GM19397 (cell line): ENCODE results near the gene MTX1.
"Not testable (repeated sequence)": the region's sequence is repeated elsewhere in the genome, so short reads cannot be mapped to it uniquely, and the experiment has no call there.

Experiments
- ATAC-seq: cut with Tn5 transposase; IDR thresholded peaks from one replicate; pipeline ENCODE4 v1.9.1; 2021; ENCODE audit warnings: mild to moderate bottlenecking, moderate library complexity; ENCODE audit not compliant: unreplicated experiment

Gene MTX1

GRCh38 chr1:155232001-155232978 is 23.8 kb downstream of the MTX1 start:
- not testable (repeated sequence) for ATAC-seq

- not testable (repeated sequence) for ATAC-seq
These were observed 25.0 kb downstream of the MTX1 start for GRCh38 chr1:155233502-155233901.

- not testable (repeated sequence) for ATAC-seq
These were observed 26.9 kb downstream of the MTX1 start for GRCh38 chr1:155235375-155235774.

- ATAC-seq, result no peak
These were observed 28.0 kb downstream of the MTX1 start for GRCh38 chr1:155236451-155236850.

- ATAC-seq, result no peak
These were observed 32.7 kb downstream of the MTX1 start for GRCh38 chr1:155241069-155241679.

GRCh38 chr1:155241841-155242264 is 33.4 kb downstream of the MTX1 start:
- no peak for ATAC-seq

- ATAC-seq, result no peak
These were observed 34.4 kb downstream of the MTX1 start for GRCh38 chr1:155242805-155243358.

- ATAC-seq, result peak; percentile 80
These were observed 36.1 kb downstream of the MTX1 start for GRCh38 chr1:155244368-155245162.

- no peak for ATAC-seq
These were observed 36.6 kb downstream of the MTX1 start for GRCh38 chr1:155245163-155245524.

- ATAC-seq, result not testable (repeated sequence)
These were observed 38.3 kb downstream of the MTX1 start for GRCh38 chr1:155246796-155247195.

- ATAC-seq, result no peak
These were observed 39.4 kb downstream of the MTX1 start for GRCh38 chr1:155247667-155248553.

- ATAC-seq, result peak; percentile 20
These were observed 41.7 kb downstream of the MTX1 start for GRCh38 chr1:155250246-155250632.

GRCh38 chr1:155250633-155251449 is 42.3 kb downstream of the MTX1 start:
- peak; percentile 73 for ATAC-seq

- ATAC-seq, result no peak
These were observed 43.1 kb downstream of the MTX1 start for GRCh38 chr1:155251566-155251965.

GRCh38 chr1:155253208-155253607 is 44.7 kb downstream of the MTX1 start:
- no peak for ATAC-seq

GRCh38 chr1:155253797-155254196 is 45.3 kb downstream of the MTX1 start:
- ATAC-seq, result no peak

- ATAC-seq, result no peak
These were observed 45.8 kb downstream of the MTX1 start for GRCh38 chr1:155254228-155254713.

GRCh38 chr1:155254714-155255242 is 46.3 kb downstream of the MTX1 start:
- ATAC-seq, result no peak
